Dermis lymphatic vessel endothelial cell (primary cell): Measurements from ENCODE around the gene SGPP2. TPM values are rescaled to one million over a fixed set of nuclear protein-coding genes. Genes with fewer than 3 reads are reported as not detected.

ENCODE experiments used
- total RNA-seq: library from RNA; depleted of rRNA; stranded (reverse); fragments of >200 nt; gene quantifications from 2 replicates; pipeline ENCODE4 v1.2.1, GENCODE V29; 2014

SGPP2 gene, protein sequence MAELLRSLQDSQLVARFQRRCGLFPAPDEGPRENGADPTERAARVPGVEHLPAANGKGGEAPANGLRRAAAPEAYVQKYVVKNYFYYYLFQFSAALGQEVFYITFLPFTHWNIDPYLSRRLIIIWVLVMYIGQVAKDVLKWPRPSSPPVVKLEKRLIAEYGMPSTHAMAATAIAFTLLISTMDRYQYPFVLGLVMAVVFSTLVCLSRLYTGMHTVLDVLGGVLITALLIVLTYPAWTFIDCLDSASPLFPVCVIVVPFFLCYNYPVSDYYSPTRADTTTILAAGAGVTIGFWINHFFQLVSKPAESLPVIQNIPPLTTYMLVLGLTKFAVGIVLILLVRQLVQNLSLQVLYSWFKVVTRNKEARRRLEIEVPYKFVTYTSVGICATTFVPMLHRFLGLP
- not detected in 2 replicates for total RNA-seq

DNA sequence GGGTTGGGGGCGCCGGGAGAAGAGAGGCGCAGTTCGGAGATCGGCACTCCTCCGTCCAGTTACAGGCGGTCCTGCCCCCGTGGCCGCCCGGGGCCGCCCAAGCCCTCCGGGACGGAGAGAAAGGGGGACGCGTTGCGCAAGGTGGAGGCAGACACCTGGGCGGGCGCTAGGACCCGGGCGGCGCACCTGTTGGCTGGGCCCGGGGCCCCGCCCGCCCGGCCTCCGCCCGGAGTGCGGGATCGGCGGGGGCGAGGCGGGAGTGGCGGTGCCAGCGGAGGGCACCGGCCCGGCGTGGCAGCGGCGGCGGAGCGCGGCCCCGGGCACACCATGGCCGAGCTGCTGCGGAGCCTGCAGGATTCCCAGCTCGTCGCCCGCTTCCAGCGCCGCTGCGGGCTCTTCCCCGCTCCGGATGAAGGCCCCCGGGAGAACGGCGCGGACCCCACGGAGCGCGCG, at the start of gene SGPP2:
TSS of gene SGPP2 (plus strand) at position 268 of the 453 bp plus-strand sequence. CDS start at position 328, 60 bp downstream.

Other genes starting within 250 kb of the SGPP2 start
- under 0.01 and 0.33 TPM in 2 replicates for gene PAX3, start 125.5 kb upstream of the SGPP2 start, total RNA-seq
- gene FARSB, start 231.5 kb downstream of the SGPP2 start, total RNA-seq = 5.6 and 7.6 TPM in 2 replicates
- not detected in 2 replicates for gene MOGAT1, start 247.1 kb downstream of the SGPP2 start, total RNA-seq